ENCODE results near the gene MCU.

- TF ChIP-seq, protein P1, sequence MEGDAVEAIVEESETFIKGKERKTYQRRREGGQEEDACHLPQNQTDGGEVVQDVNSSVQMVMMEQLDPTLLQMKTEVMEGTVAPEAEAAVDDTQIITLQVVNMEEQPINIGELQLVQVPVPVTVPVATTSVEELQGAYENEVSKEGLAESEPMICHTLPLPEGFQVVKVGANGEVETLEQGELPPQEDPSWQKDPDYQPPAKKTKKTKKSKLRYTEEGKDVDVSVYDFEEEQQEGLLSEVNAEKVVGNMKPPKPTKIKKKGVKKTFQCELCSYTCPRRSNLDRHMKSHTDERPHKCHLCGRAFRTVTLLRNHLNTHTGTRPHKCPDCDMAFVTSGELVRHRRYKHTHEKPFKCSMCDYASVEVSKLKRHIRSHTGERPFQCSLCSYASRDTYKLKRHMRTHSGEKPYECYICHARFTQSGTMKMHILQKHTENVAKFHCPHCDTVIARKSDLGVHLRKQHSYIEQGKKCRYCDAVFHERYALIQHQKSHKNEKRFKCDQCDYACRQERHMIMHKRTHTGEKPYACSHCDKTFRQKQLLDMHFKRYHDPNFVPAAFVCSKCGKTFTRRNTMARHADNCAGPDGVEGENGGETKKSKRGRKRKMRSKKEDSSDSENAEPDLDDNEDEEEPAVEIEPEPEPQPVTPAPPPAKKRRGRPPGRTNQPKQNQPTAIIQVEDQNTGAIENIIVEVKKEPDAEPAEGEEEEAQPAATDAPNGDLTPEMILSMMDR (conservative IDR thresholded peaks at IDR 0.05; ENCODE audit: low read depth, low read length): no peak
- TF ChIP-seq POLR2A (IDR thresholded peaks at IDR 0.05; ENCODE audit: low read depth, low read length) (no peak), CEBPB (IDR thresholded peaks at IDR 0.05; ENCODE audit: low read depth, low read length) (no peak), USF2 (IDR thresholded peaks at IDR 0.05; ENCODE audit: low read depth, low read length) (no peak), RCOR1 (IDR thresholded peaks at IDR 0.05; ENCODE audit: insufficient replicate concordance, low read length) (no peak), MAZ (IDR thresholded peaks at IDR 0.05; ENCODE audit: borderline replicate concordance, low read depth, low read length) (no peak), RAD21 (IDR thresholded peaks at IDR 0.05; ENCODE audit: low read length) (no peak), ELK1 (IDR thresholded peaks at IDR 0.05; ENCODE audit: borderline replicate concordance, low read depth, low read length) (no peak), FOS (IDR thresholded peaks at IDR 0.05; ENCODE audit: low read depth, low read length) (no peak), SMC3 (IDR thresholded peaks at IDR 0.05; ENCODE audit: low read depth, low read length) (no peak), MXI1 (IDR thresholded peaks at IDR 0.05; ENCODE audit: borderline replicate concordance, low read depth, low read length) (no peak), NFE2L2 (IDR thresholded peaks at IDR 0.05; ENCODE audit: low read depth, low read length) (no peak)
These were observed 124.6 kb downstream of the MCU start for GRCh38 chr10:72816565-72816964.

Measured in IMR-90 (cell line).